Cardiac fibroblast (primary cell): ENCODE data around the gene SLC66A2.
"Not testable (repeated sequence)": the region's sequence is repeated elsewhere in the genome, so short reads cannot be mapped to it uniquely, and the experiment has no call there.

ENCODE experiments used
- DNase-seq, 2 donors: peaks; one replicate each; pipeline versions ENCODE4 v3.0.0 to v3.0.0-alpha.2; 2010; ENCODE audit warnings: low read depth in 2 of 2
- H3K4me3 ChIP-seq, 2 donors: replicated peaks in 1 of 2; 1 replicate in 1 of 2; 2 replicates in 1 of 2; pipeline ENCODE4 v1.5.1; 2011; ENCODE audit warnings: low read depth in 2 of 2, low read length in 2 of 2, mild to moderate bottlenecking in 2 of 2, moderate library complexity in 1 of 2
- TF ChIP-seq, protein P1 (sequence below): IDR thresholded peaks from one replicate; pipeline ENCODE4 v1.5.1; 2011; ENCODE audit warnings: low read depth, mild to moderate bottlenecking, low read length, inconsistent platforms

Gene SLC66A2

DNA sequence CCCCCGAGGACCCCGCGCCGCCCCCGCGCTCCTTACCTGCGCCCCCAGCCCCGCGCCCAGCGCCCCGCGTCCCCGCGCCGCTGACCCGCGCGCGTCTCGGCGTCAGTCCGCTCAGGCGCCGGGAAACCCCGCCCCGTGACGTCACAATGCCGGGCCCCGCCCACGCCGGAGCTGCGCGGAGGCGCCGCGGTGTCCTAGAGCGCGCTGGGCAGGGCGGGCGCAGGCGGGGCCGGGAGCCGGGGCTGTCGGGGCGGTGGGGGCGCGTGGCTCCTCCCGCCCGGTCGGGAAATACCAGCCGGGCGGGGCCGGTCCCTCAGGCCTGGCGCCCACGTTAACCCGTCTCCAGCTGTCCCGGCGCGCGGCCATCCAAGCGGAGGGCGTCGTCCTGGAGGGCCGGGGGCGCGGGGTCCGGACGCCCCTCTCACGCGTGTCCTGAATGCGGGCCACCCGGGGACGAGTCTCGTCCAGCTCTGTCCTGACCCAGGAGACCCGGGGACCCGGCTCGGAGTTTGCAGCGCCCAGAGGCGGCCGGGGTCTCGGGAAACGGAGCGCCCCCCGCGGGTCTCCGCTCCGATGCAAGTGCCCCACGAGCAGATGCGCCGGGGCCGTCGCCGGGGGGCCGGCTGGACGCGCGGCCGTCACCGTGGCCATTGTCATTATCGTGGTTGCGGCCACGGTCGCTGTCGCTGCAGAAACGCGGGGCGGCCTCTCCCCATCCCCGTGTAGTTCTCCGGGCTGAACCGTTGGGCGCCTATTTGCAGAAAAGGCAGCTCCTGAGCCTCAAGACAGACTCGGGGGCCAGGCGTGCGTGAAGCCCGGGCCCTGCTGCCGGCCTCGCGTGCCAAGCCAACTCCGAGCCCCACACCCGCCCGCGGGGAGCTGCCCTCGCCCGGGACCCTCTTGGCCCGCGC is at the start of gene SLC66A2:
TSS of gene SLC66A2 (minus strand) at position 109 of the 911 bp plus-strand sequence. CDS start 727 bp downstream, outside the sequence.
- DNase-seq = peak; percentile 83 to 91
- peak within 1 kb of the TSS; percentile 60 to 72 for H3K4me3 ChIP-seq
- TF ChIP-seq, protein P1, sequence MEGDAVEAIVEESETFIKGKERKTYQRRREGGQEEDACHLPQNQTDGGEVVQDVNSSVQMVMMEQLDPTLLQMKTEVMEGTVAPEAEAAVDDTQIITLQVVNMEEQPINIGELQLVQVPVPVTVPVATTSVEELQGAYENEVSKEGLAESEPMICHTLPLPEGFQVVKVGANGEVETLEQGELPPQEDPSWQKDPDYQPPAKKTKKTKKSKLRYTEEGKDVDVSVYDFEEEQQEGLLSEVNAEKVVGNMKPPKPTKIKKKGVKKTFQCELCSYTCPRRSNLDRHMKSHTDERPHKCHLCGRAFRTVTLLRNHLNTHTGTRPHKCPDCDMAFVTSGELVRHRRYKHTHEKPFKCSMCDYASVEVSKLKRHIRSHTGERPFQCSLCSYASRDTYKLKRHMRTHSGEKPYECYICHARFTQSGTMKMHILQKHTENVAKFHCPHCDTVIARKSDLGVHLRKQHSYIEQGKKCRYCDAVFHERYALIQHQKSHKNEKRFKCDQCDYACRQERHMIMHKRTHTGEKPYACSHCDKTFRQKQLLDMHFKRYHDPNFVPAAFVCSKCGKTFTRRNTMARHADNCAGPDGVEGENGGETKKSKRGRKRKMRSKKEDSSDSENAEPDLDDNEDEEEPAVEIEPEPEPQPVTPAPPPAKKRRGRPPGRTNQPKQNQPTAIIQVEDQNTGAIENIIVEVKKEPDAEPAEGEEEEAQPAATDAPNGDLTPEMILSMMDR = no peak

DNA sequence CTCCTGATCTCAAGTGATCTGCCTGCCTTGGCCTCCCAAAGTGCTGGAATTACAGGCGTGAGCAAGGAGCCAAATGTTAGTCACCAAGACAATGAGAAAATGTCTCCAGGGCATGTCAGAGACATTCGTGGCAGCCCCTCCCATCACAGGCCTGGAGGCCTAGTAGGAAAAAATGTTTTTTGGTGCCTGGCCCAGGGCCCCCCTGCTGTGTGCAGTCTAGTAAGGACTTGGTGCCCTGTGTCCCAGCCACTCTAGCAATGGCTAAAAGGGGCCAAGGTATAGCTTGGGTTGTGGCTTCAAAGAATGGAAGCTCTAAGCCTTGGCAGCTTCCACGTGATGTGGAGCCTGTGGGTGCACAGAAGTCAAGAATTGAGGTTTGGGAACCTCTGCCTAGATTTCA is 49.4 kb upstream of the SLC66A2 start:
- H3K4me3 ChIP-seq = no peak overlapping the region
- TF ChIP-seq, protein P1 = no peak
- no peak for DNase-seq

DNA sequence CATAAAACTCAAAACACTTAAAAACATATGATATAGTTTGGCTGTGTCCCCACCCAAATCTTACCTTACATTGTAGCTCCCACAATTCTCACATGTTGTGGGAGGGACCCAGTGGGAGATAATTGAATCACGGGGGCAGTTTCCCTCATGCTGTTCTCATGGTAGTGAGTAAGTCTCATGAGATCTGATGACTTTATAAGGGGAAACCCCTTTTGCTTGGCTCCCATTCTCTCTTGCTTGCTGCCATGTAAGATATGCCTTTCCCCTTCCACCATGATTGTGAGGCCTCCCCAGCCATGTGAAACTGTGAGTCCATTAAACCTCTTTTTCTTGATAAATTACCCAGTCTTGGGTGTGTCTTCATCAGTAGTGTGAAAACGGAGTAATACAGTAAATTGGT is 48.2 kb upstream of the SLC66A2 start:
- H3K4me3 ChIP-seq = not testable (repeated sequence)

DNA sequence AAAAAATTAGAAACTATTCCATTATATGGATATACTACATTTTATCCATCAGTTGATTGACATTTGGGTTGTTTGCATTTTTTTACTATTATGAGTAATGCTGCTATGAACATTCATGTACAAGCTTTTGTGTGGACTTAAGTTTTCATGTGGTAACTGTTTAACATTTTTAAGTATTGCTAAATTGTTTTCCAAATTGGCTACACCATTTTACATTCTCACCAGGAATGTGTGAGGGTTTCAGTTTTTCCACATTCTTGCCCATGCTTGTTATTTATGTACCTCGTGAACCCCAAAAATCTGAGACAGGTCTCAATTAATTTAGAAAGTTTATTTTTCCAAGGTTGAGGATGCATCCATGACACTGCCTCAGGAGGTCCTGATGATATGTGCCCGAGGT is 40.0 kb upstream of the SLC66A2 start:
- no peak overlapping the region for H3K4me3 ChIP-seq
- DNase-seq = no peak
- TF ChIP-seq, protein P1 = no peak

More for the DNA sequence above, 48.2 kb upstream of the SLC66A2 start:
- DNase-seq = peak in 1 of 2 donors; percentile 44

GRCh38 chr18:79989195-79989497 is 37.7 kb upstream of the SLC66A2 start:
- no peak for DNase-seq
- TF ChIP-seq, protein P1 = no peak
- peak overlapping the region; percentile 85 to 98 for H3K4me3 ChIP-seq

- H3K4me3 ChIP-seq = peak within 1 kb of the TSS; percentile 85 to 98
- TF ChIP-seq, protein P1 = no peak
- DNase-seq = peak; percentile 84 to 89
Observed at GRCh38 chr18:79988451-79989194, 37.2 kb upstream of the SLC66A2 start, which contains the start of gene TXNL4A. TXNL4A (minus strand) TSS chr18:79988563; CDS start chr18:79988392, 171 bp downstream.

GRCh38 chr18:79988071-79988450 is 36.6 kb upstream of the SLC66A2 start:
- DNase-seq = peak; percentile 43 to 44
- TF ChIP-seq, protein P1 = peak; percentile 23
- peak overlapping the region; percentile 85 to 98 for H3K4me3 ChIP-seq
